HG02759 (cell line): ENCODE measurements around the gene SMG9.

Source experiments
- ATAC-seq: cut with Tn5 transposase; IDR thresholded peaks from one replicate; pipeline ENCODE4 v1.9.1; 2021; ENCODE audit warnings: mild to moderate bottlenecking, moderate library complexity; ENCODE audit not compliant: unreplicated experiment

The SMG9 gene

DNA sequence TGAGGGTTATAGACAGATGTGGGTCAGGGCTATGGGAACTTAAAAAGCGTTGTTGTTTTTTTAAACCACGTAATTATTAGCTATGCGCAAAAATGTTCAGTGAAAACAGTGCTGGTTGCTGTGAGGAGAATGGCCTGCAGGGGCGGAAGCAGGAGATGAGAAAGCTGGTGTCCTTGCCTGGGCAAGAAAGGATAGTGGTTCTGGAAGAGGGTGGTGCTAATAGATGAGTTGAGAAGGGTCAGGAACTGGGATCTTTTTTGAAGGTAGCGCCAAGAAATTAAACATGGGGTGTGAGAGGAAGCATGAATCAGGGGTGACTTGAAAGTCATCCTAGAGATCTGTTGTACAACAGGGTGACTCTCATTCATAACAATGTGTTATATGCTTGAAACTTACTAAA, 4.8 kb upstream of the SMG9 start:
- no peak for ATAC-seq

DNA sequence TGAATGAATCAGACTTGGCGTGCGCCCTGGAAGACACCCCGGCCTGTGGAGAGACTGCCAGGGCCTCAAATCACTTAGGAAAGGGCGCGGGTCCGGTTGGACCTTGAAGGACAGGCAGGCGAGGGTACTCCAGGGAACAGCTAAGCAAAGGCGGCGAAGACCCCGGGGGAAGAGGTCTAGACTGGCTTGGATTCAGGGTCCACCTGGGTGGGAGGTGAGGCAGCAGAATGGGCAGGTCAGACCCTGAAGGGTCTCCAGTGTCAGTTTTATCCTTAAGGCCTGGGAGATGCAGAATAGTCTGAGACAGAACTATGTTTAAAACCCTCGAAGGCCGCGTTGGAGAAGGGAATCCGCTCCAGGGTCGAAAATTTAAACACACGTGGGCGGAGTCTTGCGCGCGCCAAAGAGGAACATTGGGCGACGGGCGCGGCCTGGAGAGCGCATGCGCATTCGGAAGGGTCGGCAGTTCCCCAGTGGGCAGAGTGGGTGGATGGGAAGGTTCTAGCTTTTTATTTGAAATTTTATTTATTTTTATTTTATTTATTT, 567 bp upstream of the SMG9 start:
- no peak for ATAC-seq

DNA sequence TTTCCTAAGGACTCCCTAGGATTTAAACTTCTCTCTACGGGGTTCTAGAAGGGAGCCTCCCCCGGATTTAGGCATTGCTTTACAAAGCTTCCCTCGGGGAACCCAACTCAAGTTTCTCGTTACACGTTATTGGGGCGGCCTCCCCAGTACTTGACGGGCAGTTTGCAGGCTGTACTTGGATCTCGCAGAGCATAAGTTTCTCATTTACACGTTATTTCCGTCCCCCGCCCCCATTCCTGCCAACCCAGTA, 584 bp downstream of the SMG9 start:
- ATAC-seq: no peak

GRCh38 chr19:43752287-43752875, 2.4 kb downstream of the SMG9 start:
- no peak for ATAC-seq

GRCh38 chr19:43751466-43752220, 3.1 kb downstream of the SMG9 start:
- no peak for ATAC-seq

GRCh38 chr19:43749898-43750297, 4.9 kb downstream of the SMG9 start:
- no peak for ATAC-seq

GRCh38 chr19:43749152-43749551, 5.6 kb downstream of the SMG9 start:
- ATAC-seq: no peak

- no peak for ATAC-seq
Observed at GRCh38 chr19:43748685-43749084, 6.1 kb downstream of the SMG9 start.

- ATAC-seq: no peak
Observed at GRCh38 chr19:43748205-43748594, 6.6 kb downstream of the SMG9 start.

DNA sequence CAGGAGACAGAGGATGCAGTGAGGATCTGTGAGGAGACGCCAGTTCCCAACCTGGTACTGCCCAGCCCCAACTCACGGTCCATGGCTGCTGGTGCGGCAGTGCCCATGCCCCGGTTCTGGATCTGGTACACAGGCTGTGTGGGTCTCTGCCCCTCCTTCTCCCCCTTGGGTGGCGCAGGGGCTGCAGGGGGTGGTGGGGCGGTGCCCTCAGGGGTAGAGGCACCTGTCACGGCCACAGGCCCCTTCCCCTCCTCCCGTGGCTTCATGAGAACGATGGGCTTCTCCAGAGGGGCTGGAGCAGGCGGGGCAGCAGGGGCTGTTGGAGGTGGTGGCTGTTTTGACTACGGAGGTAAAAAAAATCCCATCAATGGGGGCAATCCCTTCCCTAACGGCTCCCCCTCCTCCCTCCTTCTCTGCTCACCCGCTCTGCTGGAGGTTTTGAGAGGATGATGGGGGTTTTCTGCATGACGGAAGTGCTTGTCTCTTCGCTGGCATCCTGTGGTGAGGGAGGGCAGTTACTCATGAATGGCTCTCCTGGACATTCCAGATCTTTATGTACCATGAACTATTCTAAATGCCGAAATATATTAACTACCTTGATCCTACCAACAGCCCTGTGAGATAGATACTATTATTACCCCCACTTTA, 7.1 kb downstream of the SMG9 start:
- no peak for ATAC-seq

DNA sequence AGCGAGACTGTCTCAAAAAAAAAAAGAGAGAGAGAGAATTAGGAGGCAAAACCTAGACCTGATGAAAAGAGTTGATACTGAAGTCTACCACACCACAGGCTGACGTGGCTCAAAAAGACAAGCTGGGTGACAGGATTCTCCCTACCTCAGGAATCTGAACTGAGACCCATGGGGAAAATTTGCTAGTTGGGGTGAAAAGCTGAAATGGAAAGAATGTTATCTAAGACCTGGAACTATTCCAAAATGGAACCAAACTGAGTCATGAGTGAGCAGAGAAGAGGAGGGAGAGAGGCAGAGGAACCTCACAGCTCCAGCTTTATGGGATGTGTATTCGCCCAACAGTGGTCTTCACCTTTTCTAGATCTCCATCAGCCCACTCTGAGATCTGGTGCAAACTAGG, 11.7 kb downstream of the SMG9 start:
- ATAC-seq: no peak

- ATAC-seq: no peak
Observed at GRCh38 chr19:43741075-43741825, 13.5 kb downstream of the SMG9 start.

DNA sequence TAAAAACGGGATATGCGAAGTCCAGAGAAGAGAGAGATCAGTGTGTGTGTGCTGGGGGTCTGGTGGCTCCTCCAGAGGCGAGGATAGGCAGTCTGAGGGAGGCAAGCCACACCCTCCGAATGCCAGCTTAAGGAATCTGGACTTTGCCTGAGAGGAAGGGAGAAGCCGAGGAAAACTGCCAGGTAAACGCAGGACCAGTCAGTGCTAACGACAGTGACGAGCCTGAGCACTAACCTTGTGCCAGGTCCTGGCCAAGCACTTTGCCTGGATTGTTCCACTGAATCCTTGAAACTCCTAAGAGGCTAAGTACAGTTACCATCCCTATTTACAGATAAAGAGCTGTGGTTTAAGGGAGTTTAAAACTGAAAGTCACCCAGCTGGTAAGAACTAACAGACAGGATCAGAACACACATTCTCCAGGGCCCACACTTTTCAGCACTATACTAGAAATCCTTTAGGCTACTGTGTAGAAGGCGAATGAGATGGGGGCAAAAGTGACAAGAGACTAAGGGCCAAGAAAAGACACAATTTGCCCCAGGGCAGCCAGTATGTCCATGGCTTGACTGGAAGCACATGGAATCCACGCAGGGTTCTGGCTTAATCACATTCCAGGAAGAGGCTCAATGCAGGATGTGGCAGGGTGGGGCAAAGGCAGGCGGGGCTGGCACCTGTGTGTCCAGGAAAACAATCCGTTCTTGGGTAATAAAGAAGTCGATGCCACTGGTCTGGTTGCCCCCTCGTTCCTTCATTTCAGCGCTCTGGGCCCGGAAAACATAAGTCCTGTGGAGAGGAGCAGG, 15.1 kb downstream of the SMG9 start:
- no peak for ATAC-seq

DNA sequence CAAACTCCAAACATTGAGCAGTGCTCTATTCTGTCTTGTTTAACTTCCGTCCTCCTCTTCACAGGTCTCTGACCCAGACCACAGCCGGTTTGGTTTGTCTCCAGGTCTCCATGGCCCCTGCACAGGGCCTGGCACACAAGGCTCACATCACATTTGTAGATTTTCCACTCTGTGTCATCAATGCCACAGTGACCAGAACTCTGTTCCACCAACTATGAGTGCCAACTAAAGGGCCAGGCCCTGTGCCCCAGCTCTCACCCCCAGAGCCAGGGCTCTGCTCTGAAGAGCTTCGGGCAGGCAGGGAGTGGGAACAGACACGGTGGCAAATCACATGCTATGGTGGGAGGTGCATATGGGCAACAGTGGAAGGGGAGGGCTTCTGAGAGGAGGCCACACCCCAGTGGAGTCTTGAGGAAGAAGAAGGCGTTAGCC, 16.0 kb downstream of the SMG9 start:
- no peak for ATAC-seq

GRCh38 chr19:43735957-43736356, 18.8 kb downstream of the SMG9 start:
- ATAC-seq: no peak

DNA sequence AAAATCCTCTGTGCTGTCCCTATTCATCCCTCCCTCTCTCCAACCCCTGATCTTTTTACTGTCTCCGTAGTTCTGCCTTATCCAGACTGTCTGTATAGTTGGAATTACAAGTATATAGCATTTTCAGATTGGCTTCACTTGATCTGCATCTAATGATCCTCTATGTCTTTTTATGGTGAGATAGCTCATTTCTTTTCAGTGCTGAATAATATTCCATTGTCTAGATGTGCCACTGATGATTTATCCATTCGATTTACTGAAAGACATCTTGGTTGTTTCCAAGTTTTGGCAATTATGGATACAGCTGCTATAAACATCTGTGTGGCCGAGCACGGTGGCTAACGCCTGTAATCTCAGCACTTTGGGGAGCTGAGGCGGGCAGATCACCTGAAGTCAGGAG, 19.7 kb downstream of the SMG9 start:
- no peak for ATAC-seq

- no peak for ATAC-seq
Observed at GRCh38 chr19:43731846-43732245, 22.9 kb downstream of the SMG9 start.

DNA sequence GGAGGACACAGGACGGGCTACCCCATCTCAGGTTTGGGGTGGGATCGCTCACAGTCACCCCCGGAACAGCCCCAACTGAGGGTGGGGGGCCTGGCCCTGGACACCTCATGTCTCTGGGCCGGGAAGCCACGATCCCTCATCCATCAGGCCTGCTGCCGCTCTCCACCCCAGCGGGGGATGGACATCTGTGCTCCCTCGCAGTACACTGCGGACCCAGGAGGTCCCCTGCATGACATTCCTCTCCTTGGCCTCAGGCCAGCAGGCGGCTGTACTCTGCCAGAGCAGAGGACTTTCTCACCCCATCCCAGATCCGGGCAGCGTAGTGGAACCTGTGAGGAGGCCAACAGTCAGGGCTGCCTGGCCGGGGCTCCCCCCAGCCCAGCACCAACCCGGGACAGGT, 23.4 kb downstream of the SMG9 start:
- no peak for ATAC-seq

GRCh38 chr19:43729919-43730318, 24.8 kb downstream of the SMG9 start:
- ATAC-seq: no peak

- ATAC-seq: no peak
Observed at GRCh38 chr19:43727593-43727853, 27.2 kb downstream of the SMG9 start.
